Pancreas (tissue), 10 donors: ENCODE measurements around the gene NBL1. TPM values are rescaled to one million over a fixed set of nuclear protein-coding genes. Genes with fewer than 3 reads are reported as not detected.

ENCODE experiments used
- ATAC-seq, 4 donors: fragments of 200-7000 bp; cut with Tn5 transposase; one replicate each; pipeline versions ENCODE4 v1.8.0 to v1.9.1; 2020; ENCODE audit warnings: mild to moderate bottlenecking in 4 of 4, moderate library complexity in 4 of 4
- DNase-seq, 6 donors: peaks; one replicate each; pipeline ENCODE4 v3.0.0-alpha.2; 2020
- FAIRE-seq: peaks from 2 replicates; lab custom pipeline; 2012; peaks lifted over from hg19 to GRCh38; lab: Jason Lieb, UNC
- H3K27ac ChIP-seq, 4 donors: fragments of 200-600 bp; sonication (generic); 1 replicate in 3 of 4; 2 replicates in 1 of 4; pipeline versions ENCODE4 v1.5.0 to v1.8.0; 2020
- H3K27me3 ChIP-seq, 4 donors: fragments of 200-600 bp; one replicate each; pipeline ENCODE4 v1.8.0; 2021
- H3K36me3 ChIP-seq, 3 donors: fragments of 200-600 bp; sonication (generic) in 1 of 3; one replicate each; pipeline versions ENCODE4 v1.5.0 to v1.8.0; 2020 to 2021
- H3K4me1 ChIP-seq, 3 donors: fragments of 200-600 bp; one replicate each; pipeline ENCODE4 v1.8.0; 2021
- H3K4me3 ChIP-seq, 4 donors: fragments of 200-600 bp; sonication (generic) in 2 of 4; one replicate each; pipeline versions ENCODE4 v1.5.0 to v1.8.0; 2020 to 2021
- H3K9me3 ChIP-seq, 4 donors: fragments of 200-600 bp; one replicate each; pipeline ENCODE4 v1.8.0; 2021
- WGBS, 2 donors: extraction: QIAGEN DNeasy Blood & Tissue Kit; methylation state at CpG; one replicate each; pipeline ENCODE4 v1.1.7; 2013; 5-methylcytosine and 5-hydroxymethylcytosine counted together
- intact Hi-C, 3 donors: fragments of 100-400 bp; cut with DNase I; formaldehyde crosslinking; loops; one replicate each; pipeline versions ENCODE4 v1.11.1 to v1.14.2; 2022
- polyA plus RNA-seq, 2 donors: library from polyadenylated mRNA; stranded (reverse); fragments of 200-250 nt; gene quantifications; one replicate each; pipeline ENCODE4 v1.2.3, GENCODE V29; 2013
- total RNA-seq, 6 donors: library from RNA; stranded (reverse); fragmentation: NEBNext Ultra II Directional in 4 of 6; extraction: Animal tissue kit (Norgen Biotek cat#: 25700) in 4 of 6; gene quantifications; one replicate each; pipeline versions ENCODE4 v1.2.1 to v1.2.4, GENCODE V29; 2021 to 2023
- TF ChIP-seq, protein P1 (sequence below), 4 donors: fragments of 200-600 bp; sonication (generic) in 3 of 4; IDR thresholded peaks; one replicate each; pipeline versions ENCODE4 v1.5.0 to v1.8.0; 2021; ENCODE audit warnings: antibody characterized with exemption in 4 of 4
- donor health status: healthy with polysubstance abuse.
- donor health status: DM: no; HTN: no; CAD: no; lungs with moderate emphysema.
- donor health status: DM: no; HTN: no; CAD: no.
- donor health status: control.
- donor health status: control.
- donor health status: Bipolar disorder and iron deficiency.
- donor health status: DM: yes; HTN: yes; CAD: no.
- donor health status: DM: no; HTN: no; CAD: no.
- donor health status: DM: no; HTN: no; CAD: no.
- donor health status: DM: yes; HTN: yes; CAD: no.

The NBL1 gene
- total and polyA plus RNA-seq, 8 donors, result 5.8 to 45.6 (median 22.6) TPM

DNA sequence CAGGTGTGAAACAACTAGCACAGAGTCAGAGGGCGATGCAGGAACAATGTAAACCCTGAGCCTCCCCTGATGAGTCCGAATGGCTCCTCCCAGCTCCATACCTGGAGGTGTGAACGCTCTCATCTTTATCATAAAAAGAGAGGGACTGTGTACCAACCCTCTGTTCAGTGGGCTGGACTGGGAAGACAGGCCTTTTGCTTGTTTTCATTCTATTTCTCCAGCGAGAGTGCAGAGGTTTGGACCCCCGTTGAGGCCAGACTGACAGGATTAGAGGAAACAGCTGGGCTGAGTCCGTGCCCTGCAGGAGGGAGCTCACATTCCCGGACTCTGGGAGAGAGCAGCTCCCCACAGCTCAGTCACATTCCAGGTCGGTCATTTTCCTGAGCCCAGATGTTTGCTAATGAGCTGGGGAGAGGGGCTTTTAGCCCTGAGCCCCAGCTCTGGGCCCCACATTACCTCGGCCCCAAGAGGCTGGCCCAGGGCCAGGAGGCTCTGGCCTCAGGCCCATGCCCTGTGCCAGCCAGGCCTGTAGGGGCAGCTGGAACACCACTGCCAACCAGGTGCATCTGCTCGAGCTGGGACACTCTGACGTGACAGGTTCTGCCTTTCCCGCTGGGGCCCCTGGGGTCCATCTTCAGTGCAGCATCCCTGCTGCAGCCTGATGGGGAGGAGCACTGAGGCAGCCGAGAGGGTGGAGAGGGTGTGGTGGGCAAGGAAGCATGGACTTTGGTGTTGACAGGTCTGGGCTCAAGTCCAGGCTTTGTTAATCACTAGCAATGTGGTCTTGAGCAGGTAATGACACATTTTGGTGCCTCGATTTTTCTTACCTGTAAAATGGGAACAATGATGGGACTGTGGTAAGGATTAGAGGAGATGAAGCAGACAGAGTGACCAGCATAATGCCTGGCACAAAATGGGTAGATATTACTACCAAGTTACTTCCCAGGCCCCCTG lies 3.5 kb upstream of the NBL1 start:
- Histone ChIP-seq H3K27me3 (no peaks in the 10 kb centered on the region), H3K36me3 (no peaks in the 10 kb centered on the region), H3K4me3 (no peak overlapping the region), H3K9me3 (no peaks in the 10 kb centered on the region), H3K4me1 (no peaks in the 10 kb centered on the region), H3K27ac (no peak overlapping the region)
- FAIRE-seq (no peak), DNase-seq (peak in 3 of 6 donors; percentile 34 to 63 (median 60)), ATAC-seq (peak in 3 of 4 donors; percentile 10 to 27 (median 11))
- 35 to 40% methylated on average over 14 of the region's 14 CpGs for WGBS, 2 donors
- intact Hi-C loops, result no loop called here
- TF ChIP-seq, protein P1, sequence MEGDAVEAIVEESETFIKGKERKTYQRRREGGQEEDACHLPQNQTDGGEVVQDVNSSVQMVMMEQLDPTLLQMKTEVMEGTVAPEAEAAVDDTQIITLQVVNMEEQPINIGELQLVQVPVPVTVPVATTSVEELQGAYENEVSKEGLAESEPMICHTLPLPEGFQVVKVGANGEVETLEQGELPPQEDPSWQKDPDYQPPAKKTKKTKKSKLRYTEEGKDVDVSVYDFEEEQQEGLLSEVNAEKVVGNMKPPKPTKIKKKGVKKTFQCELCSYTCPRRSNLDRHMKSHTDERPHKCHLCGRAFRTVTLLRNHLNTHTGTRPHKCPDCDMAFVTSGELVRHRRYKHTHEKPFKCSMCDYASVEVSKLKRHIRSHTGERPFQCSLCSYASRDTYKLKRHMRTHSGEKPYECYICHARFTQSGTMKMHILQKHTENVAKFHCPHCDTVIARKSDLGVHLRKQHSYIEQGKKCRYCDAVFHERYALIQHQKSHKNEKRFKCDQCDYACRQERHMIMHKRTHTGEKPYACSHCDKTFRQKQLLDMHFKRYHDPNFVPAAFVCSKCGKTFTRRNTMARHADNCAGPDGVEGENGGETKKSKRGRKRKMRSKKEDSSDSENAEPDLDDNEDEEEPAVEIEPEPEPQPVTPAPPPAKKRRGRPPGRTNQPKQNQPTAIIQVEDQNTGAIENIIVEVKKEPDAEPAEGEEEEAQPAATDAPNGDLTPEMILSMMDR (IDR thresholded peaks at IDR 0.05), result no peak

DNA sequence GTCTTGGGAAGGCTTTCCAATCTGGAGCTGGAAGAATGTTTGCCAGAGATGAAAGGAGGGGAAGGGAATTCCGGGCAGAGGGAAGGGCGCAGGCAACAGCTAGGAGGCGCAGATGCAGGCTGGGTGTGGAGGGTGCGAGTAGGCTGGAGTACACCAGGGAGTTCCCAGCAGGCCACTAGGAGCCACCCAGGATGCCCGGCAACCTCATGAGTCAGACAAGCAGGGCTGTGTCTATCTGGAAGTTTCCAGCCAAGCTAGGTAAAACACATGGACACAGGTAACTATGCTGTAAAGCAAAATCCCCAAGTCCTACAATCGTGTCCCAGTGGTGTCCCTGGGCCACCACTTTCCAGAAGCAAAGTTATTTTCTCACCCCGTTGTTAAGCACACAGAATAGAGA lies 990 bp upstream of the NBL1 start:
- Histone ChIP-seq H3K27me3 (no peaks in the 10 kb centered on the region), H3K36me3 (no peaks in the 10 kb centered on the region), H3K27ac (peak overlapping the region in 1 of 4 donors; percentile 22), H3K9me3 (no peaks in the 10 kb centered on the region), H3K4me1 (no peaks in the 10 kb centered on the region), H3K4me3 (peak overlapping the region in 1 of 4 donors; percentile 59)
- ATAC-seq (peak in 3 of 4 donors; percentile 13 to 28 (median 21)), DNase-seq (peak in 1 of 6 donors; percentile 55), FAIRE-seq (no peak)
- intact Hi-C loops, result no loop called here
- WGBS, 2 donors, result 59 to 69% methylated on average over 7 of the region's 7 CpGs
- TF ChIP-seq, protein P1 (IDR thresholded peaks at IDR 0.05), result no peak

DNA sequence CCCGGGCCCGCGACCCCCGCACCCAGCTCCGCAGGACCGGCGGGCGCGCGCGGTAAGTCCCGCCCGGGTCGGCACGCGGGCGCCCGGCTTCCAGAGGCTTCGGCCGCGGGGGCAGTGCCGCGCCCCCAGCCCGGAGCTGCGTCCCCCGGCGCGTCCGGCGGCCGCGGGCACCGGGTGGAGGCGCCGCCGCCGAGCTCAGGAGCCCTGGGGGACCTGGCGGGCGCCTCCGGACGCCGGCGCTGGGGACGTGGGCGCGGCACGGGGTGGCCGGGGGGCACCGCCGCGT lies 227 bp downstream of the NBL1 start:
- Histone ChIP-seq H3K27ac (peak overlapping the region in 3 of 4 donors; percentile 38 to 48 (median 47)), H3K27me3 (no peaks in the 10 kb centered on the region), H3K4me1 (no peaks in the 10 kb centered on the region), H3K36me3 (no peaks in the 10 kb centered on the region), H3K9me3 (no peaks in the 10 kb centered on the region), H3K4me3 (peak overlapping the region in 3 of 4 donors; percentile 43 to 59 (median 47))
- ATAC-seq (peak in 3 of 4 donors; percentile 5 to 36 (median 5)), FAIRE-seq (no peak), DNase-seq (no peak)
- 0 to 1% methylated on average over 10 to 51 of the region's 51 CpGs for WGBS, 2 donors
- intact Hi-C loops, result no loop called here
- TF ChIP-seq, protein P1 (IDR thresholded peaks at IDR 0.05), result no peak

- 11 to 12% methylated on average over 59 to 71 of the region's 71 CpGs for WGBS, 2 donors
- Histone ChIP-seq H3K4me3 (peak overlapping the region in 3 of 4 donors; percentile 43 to 59 (median 47)), H3K36me3 (no peaks in the 10 kb centered on the region), H3K9me3 (no peaks in the 10 kb centered on the region), H3K4me1 (no peaks in the 10 kb centered on the region), H3K27me3 (no peaks in the 10 kb centered on the region), H3K27ac (peak overlapping the region; percentile 13 to 48 (median 42))
- ATAC-seq (peak in 3 of 4 donors; percentile 12 to 36 (median 32)), DNase-seq (peak in 2 of 6 donors; percentile 68 to 70), FAIRE-seq (no peak)
- TF ChIP-seq, protein P1 (IDR thresholded peaks at IDR 0.05), result no peak
- intact Hi-C loops, result loop anchor here in 1 of 3 donors (5.0 kb wide), 1 partner anchor 258 kb away; no protein-coding TSS in a partner anchor
Observed at GRCh38 chr1:19644681-19645410, 735 bp downstream of the NBL1 start.
